ENCODE data around the gene SLC22A17. TPM values are rescaled to one million over a fixed set of nuclear protein-coding genes. Genes with fewer than 3 reads are reported as not detected.

SLC22A17 gene
- total and polyA plus RNA-seq, 2 experiments from 2014 or later: 16.5 to 42.3 TPM

GRCh38 chr14:23360496-23360895 lies 7.8 kb upstream of the SLC22A17 start:
- 66 to 70% methylated on average over 11 of the region's 11 CpGs for WGBS, 2 experiments (ENCODE audit: low coverage in 1 of 2, low lambda C conversion rate in 2 of 2, missing lambda C conversion rate in 2 of 2)
- Histone ChIP-seq H2AFZ (no peak overlapping the region), H3F3A (ENCODE audit: insufficient read depth) (peaks cover 17% of the 10 kb centered on the region), H3K9me3 (ENCODE audit: low read depth) (no peaks in the 10 kb centered on the region), H4K20me1 (ENCODE audit: insufficient read depth) (no peaks in the 10 kb centered on the region), H3K4me1 (ENCODE audit: insufficient read depth) (peaks cover 17% of the 10 kb centered on the region), H3K9ac (peak overlapping the region; percentile 79), H3K4me3 (no peak overlapping the region), H3K27ac (peak overlapping the region; percentile 85; the same call in 1 of the 2 replicates), H3K4me2 (ENCODE audit: unreplicated experiment) (no peak overlapping the region), H3K79me2 (ENCODE audit: insufficient read depth) (peaks cover 34% of the 10 kb centered on the region), H3K36me3 (ENCODE audit: low read depth) (peaks cover 6% of the 10 kb centered on the region; the same call in 1 of the 2 replicates), H3K27me3 (replicated peaks; ENCODE audit: insufficient read depth) (no peaks in the 10 kb centered on the region), H3K9me2 (ENCODE audit: insufficient read depth) (no peaks in the 10 kb centered on the region)
- DNase-seq: peak; percentile 30
- in situ Hi-C loops (cut with MboI): no loop called here
- TF ChIP-seq EZH2 (IDR thresholded peaks at IDR 0.05; ENCODE audit: insufficient read depth, poor library complexity, severe bottlenecking) (no peak), EZH2phosphoT487 (IDR thresholded peaks at IDR 0.05; ENCODE audit: insufficient read depth, low read depth) (no peak)

GRCh38 chr14:23359722-23360447 lies 7.2 kb upstream of the SLC22A17 start:
- H3K4me3 ChIP-seq: no peak overlapping the region
- no peaks in the 10 kb centered on the region for H3K27me3 ChIP-seq (replicated peaks; ENCODE audit: insufficient read depth)
- 88 to 90% methylated on average over 10 to 22 of the region's 22 CpGs for WGBS, 2 experiments (ENCODE audit: low coverage in 1 of 2, low lambda C conversion rate in 2 of 2, missing lambda C conversion rate in 2 of 2)
- no peak overlapping the region for H2AFZ ChIP-seq
- H3K36me3 ChIP-seq (ENCODE audit: low read depth): peaks cover 6% of the 10 kb centered on the region; the same call in 1 of the 2 replicates
- no peaks in the 10 kb centered on the region for H3K9me2 ChIP-seq (ENCODE audit: insufficient read depth)
- no peaks in the 10 kb centered on the region for H3K9me3 ChIP-seq (ENCODE audit: low read depth)
- no peak overlapping the region for H3K9ac ChIP-seq
- in situ Hi-C loops (cut with MboI): no loop called here
- no peaks in the 10 kb centered on the region for H4K20me1 ChIP-seq (ENCODE audit: insufficient read depth)
- no peak for TF ChIP-seq EZH2 (IDR thresholded peaks at IDR 0.05; ENCODE audit: insufficient read depth, poor library complexity, severe bottlenecking)
- H3F3A ChIP-seq (ENCODE audit: insufficient read depth): peaks cover 17% of the 10 kb centered on the region
- H3K4me2 ChIP-seq (ENCODE audit: unreplicated experiment): no peak overlapping the region
- H3K27ac ChIP-seq: no peak overlapping the region
- DNase-seq: no peak
- peaks cover 34% of the 10 kb centered on the region for H3K79me2 ChIP-seq (ENCODE audit: insufficient read depth)
- peaks cover 17% of the 10 kb centered on the region for H3K4me1 ChIP-seq (ENCODE audit: insufficient read depth)

DNA sequence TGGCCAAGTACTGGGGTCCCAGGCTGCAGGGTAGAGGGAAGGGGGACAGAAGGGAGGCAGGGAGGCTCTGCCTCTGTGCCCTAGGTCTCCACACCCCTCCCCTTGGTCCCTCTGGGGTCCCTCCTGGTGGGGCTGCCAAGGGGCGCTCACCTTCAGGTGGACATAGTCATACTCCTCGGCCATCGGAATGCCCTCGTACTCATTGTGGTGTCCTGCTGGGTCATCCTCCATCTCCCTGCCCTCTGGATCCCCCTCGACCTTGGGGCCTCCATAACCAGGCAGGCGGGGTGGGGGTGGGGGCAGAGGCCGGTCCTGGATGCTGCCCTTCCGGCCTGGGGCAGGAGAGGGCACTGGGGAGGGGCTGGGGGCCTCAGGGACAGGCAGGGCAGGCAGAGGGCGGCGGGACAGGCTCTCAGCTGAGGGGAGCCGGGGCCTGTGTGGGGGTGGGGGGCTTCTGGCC lies 6.5 kb upstream of the SLC22A17 start:
- TF ChIP-seq EZH2phosphoT487 (IDR thresholded peaks at IDR 0.05; ENCODE audit: insufficient read depth, low read depth) (no peak), EZH2 (IDR thresholded peaks at IDR 0.05; ENCODE audit: insufficient read depth, poor library complexity, severe bottlenecking) (no peak)
- Histone ChIP-seq H3K27me3 (replicated peaks; ENCODE audit: insufficient read depth) (no peaks in the 10 kb centered on the region), H3K9me2 (ENCODE audit: insufficient read depth) (no peaks in the 10 kb centered on the region), H3K9ac (no peak overlapping the region), H3K27ac (no peak overlapping the region), H3K79me2 (ENCODE audit: insufficient read depth) (peaks cover 29% of the 10 kb centered on the region), H3K4me1 (ENCODE audit: insufficient read depth) (peaks cover 12% of the 10 kb centered on the region), H3K36me3 (ENCODE audit: low read depth) (peaks cover 6% of the 10 kb centered on the region; the same call in 1 of the 2 replicates), H3F3A (ENCODE audit: insufficient read depth) (peaks cover 17% of the 10 kb centered on the region), H3K4me3 (no peak overlapping the region), H3K4me2 (ENCODE audit: unreplicated experiment) (no peak overlapping the region), H3K9me3 (ENCODE audit: low read depth) (no peaks in the 10 kb centered on the region), H2AFZ (no peak overlapping the region), H4K20me1 (ENCODE audit: insufficient read depth) (no peaks in the 10 kb centered on the region)
- DNase-seq: no peak
- in situ Hi-C loops (cut with MboI): no loop called here
- 71 to 77% methylated on average over 7 to 10 of the region's 11 CpGs for WGBS, 2 experiments (ENCODE audit: low coverage in 1 of 2, low lambda C conversion rate in 2 of 2, missing lambda C conversion rate in 2 of 2)

DNA sequence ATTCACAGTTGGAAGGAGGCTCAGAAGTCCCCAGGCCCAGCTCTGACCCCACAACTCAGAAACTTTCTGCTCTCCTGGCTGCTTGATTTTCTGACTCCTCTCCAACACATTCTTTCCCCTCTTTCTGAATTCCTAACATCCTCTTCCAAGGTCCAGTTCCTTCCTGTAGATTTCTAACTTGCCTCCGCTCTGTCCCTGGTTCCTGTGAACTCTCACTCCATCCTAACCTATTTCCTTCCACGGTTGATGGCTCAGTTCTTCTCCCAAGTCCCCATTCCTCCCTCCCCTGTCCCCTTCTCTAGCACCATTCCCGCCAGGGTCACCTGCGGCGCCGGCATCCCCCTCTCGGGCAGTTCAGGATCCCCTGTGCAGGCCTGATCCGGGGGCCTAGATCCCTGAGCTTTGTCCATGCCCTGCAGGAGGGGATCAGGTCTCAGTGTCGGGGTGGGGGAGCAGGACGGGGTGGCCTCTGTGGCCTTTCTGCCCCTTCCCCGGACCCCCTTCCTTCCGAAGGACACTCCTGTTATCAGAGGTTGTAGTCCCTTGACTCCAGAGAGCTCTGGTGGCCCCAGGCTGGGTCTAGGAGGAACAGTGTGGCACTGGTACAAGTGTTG lies 6.0 kb upstream of the SLC22A17 start:
- no peaks in the 10 kb centered on the region for H4K20me1 ChIP-seq (ENCODE audit: insufficient read depth)
- peaks cover 24% of the 10 kb centered on the region for H3K79me2 ChIP-seq (ENCODE audit: insufficient read depth)
- H3K4me2 ChIP-seq (ENCODE audit: unreplicated experiment): no peak overlapping the region
- no peak overlapping the region for H3K27ac ChIP-seq
- H3K4me3 ChIP-seq: no peak overlapping the region
- no peak for DNase-seq
- H3K27me3 ChIP-seq (replicated peaks; ENCODE audit: insufficient read depth): no peaks in the 10 kb centered on the region
- H3K4me1 ChIP-seq (ENCODE audit: insufficient read depth): peaks cover 7% of the 10 kb centered on the region
- peaks cover 17% of the 10 kb centered on the region for H3F3A ChIP-seq (ENCODE audit: insufficient read depth)
- H3K9ac ChIP-seq: no peak overlapping the region
- no peak overlapping the region for H2AFZ ChIP-seq
- in situ Hi-C loops (cut with MboI): no loop called here
- H3K9me3 ChIP-seq (ENCODE audit: low read depth): no peaks in the 10 kb centered on the region
- H3K9me2 ChIP-seq (ENCODE audit: insufficient read depth): no peaks in the 10 kb centered on the region
- peaks cover 6% of the 10 kb centered on the region; the same call in 1 of the 2 replicates for H3K36me3 ChIP-seq (ENCODE audit: low read depth)
- TF ChIP-seq EZH2phosphoT487 (IDR thresholded peaks at IDR 0.05; ENCODE audit: insufficient read depth, low read depth) (no peak), EZH2 (IDR thresholded peaks at IDR 0.05; ENCODE audit: insufficient read depth, poor library complexity, severe bottlenecking) (no peak)
- 91 to 96% methylated on average over 12 of the region's 12 CpGs for WGBS, 2 experiments (ENCODE audit: low coverage in 1 of 2, low lambda C conversion rate in 2 of 2, missing lambda C conversion rate in 2 of 2)
